Peyer's patch (tissue), 4 donors: ENCODE results near the gene AASDHPPT.

Experiments
- CTCF ChIP-seq, 6 experiments: fragments of 450-650 bp in 4 of 6; fragments of 200-600 bp in 2 of 6; sonication (generic) in 1 of 6; IDR thresholded peaks; one replicate each; pipeline ENCODE4 v1.5.1; 2017 to 2019; ENCODE audit warnings: antibody characterized with exemption in 6 of 6, mild to moderate bottlenecking in 3 of 6, moderate library complexity in 1 of 6
- POLR2A ChIP-seq, 2 donors: fragments of 450-650 bp; IDR thresholded peaks; one replicate each; pipeline ENCODE4 v1.5.1; 2017; ENCODE audit warnings: antibody characterized with exemption in 2 of 2, mild to moderate bottlenecking in 2 of 2, moderate library complexity in 2 of 2

DNA sequence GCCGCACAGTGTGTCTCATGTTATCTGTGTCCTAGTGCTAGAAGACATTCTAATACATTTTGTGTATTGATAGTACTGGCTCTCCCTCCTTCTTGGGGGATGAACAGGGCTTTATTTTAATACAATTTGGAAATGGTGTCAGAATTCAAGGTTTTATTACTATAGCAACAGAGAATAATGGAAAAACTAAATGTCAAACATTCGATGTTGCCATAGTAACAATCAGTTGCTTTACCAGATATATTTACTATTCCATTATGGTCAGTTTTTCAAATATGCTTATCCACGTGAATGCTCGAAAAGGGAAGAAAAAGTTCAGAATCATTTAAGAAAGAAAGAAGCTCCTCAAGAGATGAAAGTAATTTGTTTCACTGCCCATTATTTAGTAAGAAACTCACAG, 46.9 kb upstream of the AASDHPPT start:
- no peak for TF ChIP-seq POLR2A (IDR thresholded peaks at IDR 0.05)
- TF ChIP-seq CTCF (IDR thresholded peaks at IDR 0.05) = no peak
